ENCODE data around the gene TTLL11. TPM values are rescaled to one million over a fixed set of nuclear protein-coding genes. Genes with fewer than 3 reads are reported as not detected.

The TTLL11 gene
- total RNA-seq, 1 donor, result 6.2 TPM

DNA sequence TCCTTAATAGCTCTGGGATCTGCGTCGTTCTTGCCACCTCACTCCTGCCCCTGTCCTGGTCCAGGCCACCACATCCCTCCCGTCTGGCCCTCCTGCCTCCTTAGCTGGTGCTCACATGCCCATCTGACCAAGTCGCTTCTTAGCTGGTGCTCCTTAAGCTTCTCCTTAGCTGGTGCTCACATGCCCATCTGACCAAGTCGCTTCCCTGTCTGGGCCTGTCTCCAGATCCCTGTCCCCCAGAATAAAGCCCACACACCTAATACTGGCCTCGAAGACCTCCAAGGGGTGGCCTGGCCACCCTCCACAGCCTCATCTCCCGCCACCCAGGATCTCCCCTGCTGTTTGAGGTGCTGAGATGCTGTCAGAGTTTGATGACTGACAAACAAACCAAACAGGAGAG is 31.4 kb upstream of the TTLL11 start:
- Histone ChIP-seq H3K4me2 (ENCODE audit: insufficient read depth, low read length) (no peak overlapping the region), H3K27ac (ENCODE audit: low read depth, low read length) (no peak overlapping the region)

DNA sequence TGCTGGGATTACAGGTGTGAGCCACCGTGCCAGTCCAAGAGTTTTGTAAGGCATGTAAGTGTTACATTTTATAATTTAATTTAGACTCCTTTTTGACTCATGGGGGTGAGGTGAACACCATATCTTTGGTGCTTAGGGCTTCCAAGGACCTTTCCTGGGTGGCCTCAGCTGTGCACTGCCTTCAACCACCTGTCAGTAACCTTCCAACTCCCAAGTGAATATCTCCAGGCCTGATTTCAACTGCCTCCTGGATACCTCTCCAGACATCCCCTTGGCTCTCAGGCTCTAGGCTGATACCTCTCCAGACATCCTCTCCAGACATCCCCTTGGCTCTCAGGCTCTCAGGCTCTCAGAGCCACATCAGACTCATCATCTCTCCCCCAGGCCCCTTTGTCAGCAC is 30.9 kb upstream of the TTLL11 start:
- Histone ChIP-seq H3K4me3 (ENCODE audit: insufficient read depth, low read length) (no peak overlapping the region), H4K20me1 (ENCODE audit: insufficient read depth, low read length) (no peaks in the 10 kb centered on the region), H3K27ac (ENCODE audit: low read depth, low read length) (no peak overlapping the region), H2AFZ (ENCODE audit: low read length) (no peak overlapping the region), H3K4me1 (ENCODE audit: insufficient read depth, low read length) (peaks cover 13% of the 10 kb centered on the region), H3K9me3 (ENCODE audit: low read depth, low read length) (no peaks in the 10 kb centered on the region), H3K79me2 (ENCODE audit: insufficient read depth, low read length) (no peaks in the 10 kb centered on the region), H3K4me2 (ENCODE audit: insufficient read depth, low read length) (no peak overlapping the region), H3K36me3 (ENCODE audit: insufficient read depth, low read length) (no peaks in the 10 kb centered on the region), H3K27me3 (ENCODE audit: insufficient read depth, low read length) (no peaks in the 10 kb centered on the region)
- TF ChIP-seq, protein P1, sequence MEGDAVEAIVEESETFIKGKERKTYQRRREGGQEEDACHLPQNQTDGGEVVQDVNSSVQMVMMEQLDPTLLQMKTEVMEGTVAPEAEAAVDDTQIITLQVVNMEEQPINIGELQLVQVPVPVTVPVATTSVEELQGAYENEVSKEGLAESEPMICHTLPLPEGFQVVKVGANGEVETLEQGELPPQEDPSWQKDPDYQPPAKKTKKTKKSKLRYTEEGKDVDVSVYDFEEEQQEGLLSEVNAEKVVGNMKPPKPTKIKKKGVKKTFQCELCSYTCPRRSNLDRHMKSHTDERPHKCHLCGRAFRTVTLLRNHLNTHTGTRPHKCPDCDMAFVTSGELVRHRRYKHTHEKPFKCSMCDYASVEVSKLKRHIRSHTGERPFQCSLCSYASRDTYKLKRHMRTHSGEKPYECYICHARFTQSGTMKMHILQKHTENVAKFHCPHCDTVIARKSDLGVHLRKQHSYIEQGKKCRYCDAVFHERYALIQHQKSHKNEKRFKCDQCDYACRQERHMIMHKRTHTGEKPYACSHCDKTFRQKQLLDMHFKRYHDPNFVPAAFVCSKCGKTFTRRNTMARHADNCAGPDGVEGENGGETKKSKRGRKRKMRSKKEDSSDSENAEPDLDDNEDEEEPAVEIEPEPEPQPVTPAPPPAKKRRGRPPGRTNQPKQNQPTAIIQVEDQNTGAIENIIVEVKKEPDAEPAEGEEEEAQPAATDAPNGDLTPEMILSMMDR (IDR thresholded peaks at IDR 0.05; ENCODE audit: extremely low read depth, low read depth, low read length), result no peak
- DNase-seq (ENCODE audit: insufficient read length, low spot score, missing footprints), result peak; percentile 65

More for the DNA sequence above, 31.4 kb upstream of the TTLL11 start:
- H3K4me1 ChIP-seq (ENCODE audit: insufficient read depth, low read length), result peaks cover 13% of the 10 kb centered on the region
- DNase-seq (ENCODE audit: insufficient read length, low spot score, missing footprints), result no peak
- H4K20me1 ChIP-seq (ENCODE audit: insufficient read depth, low read length), result no peaks in the 10 kb centered on the region
- TF ChIP-seq, protein P1 (IDR thresholded peaks at IDR 0.05; ENCODE audit: extremely low read depth, low read depth, low read length), result no peak
- H3K4me3 ChIP-seq (ENCODE audit: insufficient read depth, low read length), result no peak overlapping the region
- no peaks in the 10 kb centered on the region for H3K27me3 ChIP-seq (ENCODE audit: insufficient read depth, low read length)
- no peaks in the 10 kb centered on the region for H3K79me2 ChIP-seq (ENCODE audit: insufficient read depth, low read length)
- H3K36me3 ChIP-seq (ENCODE audit: insufficient read depth, low read length), result no peaks in the 10 kb centered on the region
- no peak overlapping the region for H2AFZ ChIP-seq (ENCODE audit: low read length)
- H3K9me3 ChIP-seq (ENCODE audit: low read depth, low read length), result no peaks in the 10 kb centered on the region

DNA sequence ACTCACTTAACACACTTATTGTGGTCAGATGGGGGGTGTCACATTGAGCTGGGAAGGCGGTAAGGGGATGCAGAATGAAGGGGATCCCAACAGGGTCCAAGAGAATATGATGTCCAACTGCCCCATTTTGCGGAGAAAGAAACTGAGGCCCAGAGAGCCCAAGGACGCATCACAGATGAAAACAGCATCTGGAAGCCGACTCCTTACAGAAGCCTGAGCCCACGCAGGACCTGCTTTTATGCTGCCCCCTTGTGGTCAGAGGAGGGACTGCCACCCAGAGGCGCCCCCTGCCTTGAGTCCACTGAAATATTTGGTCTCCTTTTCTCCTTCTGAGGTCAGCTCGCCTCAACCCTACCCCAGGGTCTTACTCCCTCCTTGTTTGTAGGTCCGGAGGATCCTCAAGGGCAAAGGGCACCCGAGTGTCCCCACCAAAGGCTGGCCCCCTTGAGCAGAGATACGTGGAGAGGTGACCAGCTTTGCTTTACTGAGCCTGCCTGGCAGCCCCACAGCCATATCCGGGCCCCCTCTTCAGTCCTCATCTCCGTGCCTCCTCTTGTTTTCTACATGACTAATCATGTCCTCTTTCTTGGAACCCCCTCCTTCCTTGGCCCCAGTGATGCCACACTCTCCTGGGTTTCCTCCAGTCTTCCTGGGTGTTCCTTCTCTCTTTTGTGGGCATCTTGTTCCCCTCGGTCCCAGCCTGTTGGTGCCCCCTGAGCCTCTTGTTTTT is 30.0 kb upstream of the TTLL11 start:
- Histone ChIP-seq H3K79me2 (ENCODE audit: insufficient read depth, low read length) (no peaks in the 10 kb centered on the region), H3K4me3 (ENCODE audit: insufficient read depth, low read length) (no peak overlapping the region), H3K9me3 (ENCODE audit: low read depth, low read length) (no peaks in the 10 kb centered on the region), H3K27me3 (ENCODE audit: insufficient read depth, low read length) (no peaks in the 10 kb centered on the region), H3K36me3 (ENCODE audit: insufficient read depth, low read length) (no peaks in the 10 kb centered on the region), H2AFZ (ENCODE audit: low read length) (no peak overlapping the region), H3K4me2 (ENCODE audit: insufficient read depth, low read length) (no peak overlapping the region), H4K20me1 (ENCODE audit: insufficient read depth, low read length) (no peaks in the 10 kb centered on the region), H3K4me1 (ENCODE audit: insufficient read depth, low read length) (peaks cover 13% of the 10 kb centered on the region), H3K27ac (ENCODE audit: low read depth, low read length) (no peak overlapping the region)
- TF ChIP-seq, protein P1 (IDR thresholded peaks at IDR 0.05; ENCODE audit: extremely low read depth, low read depth, low read length), result peak; percentile 100
- DNase-seq (ENCODE audit: insufficient read length, low spot score, missing footprints), result peak; percentile 98

DNA sequence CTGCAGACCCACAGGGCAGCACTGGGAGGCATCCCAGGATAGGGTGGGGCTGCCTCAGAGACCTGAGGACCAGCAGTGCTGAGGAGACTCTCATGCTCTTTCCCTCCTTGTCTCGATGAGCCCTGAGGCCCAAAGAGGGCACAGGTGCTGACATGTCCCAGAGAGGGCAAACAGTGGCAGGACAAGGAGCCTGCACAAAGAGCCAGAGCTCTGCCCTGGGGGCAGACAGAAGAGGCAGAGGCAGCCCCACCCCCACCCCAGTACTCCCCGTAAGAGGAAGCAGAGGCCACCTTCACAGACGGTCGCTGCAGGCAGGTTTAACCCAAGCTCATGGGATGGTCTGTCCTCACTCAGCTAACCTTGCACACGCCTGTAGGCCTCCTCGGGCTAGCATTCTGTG is 29.4 kb upstream of the TTLL11 start:
- H3K79me2 ChIP-seq (ENCODE audit: insufficient read depth, low read length), result no peaks in the 10 kb centered on the region
- no peak overlapping the region for H3K4me2 ChIP-seq (ENCODE audit: insufficient read depth, low read length)
- H2AFZ ChIP-seq (ENCODE audit: low read length), result no peak overlapping the region
- peak; percentile 74 for DNase-seq (ENCODE audit: insufficient read length, low spot score, missing footprints)
- peaks cover 13% of the 10 kb centered on the region for H3K4me1 ChIP-seq (ENCODE audit: insufficient read depth, low read length)
- H3K27ac ChIP-seq (ENCODE audit: low read depth, low read length), result no peak overlapping the region
- TF ChIP-seq, protein P1 (IDR thresholded peaks at IDR 0.05; ENCODE audit: extremely low read depth, low read depth, low read length), result no peak
- H3K9me3 ChIP-seq (ENCODE audit: low read depth, low read length), result no peaks in the 10 kb centered on the region
- H3K4me3 ChIP-seq (ENCODE audit: insufficient read depth, low read length), result no peak overlapping the region
- H3K27me3 ChIP-seq (ENCODE audit: insufficient read depth, low read length), result no peaks in the 10 kb centered on the region
- H4K20me1 ChIP-seq (ENCODE audit: insufficient read depth, low read length), result no peaks in the 10 kb centered on the region
- no peaks in the 10 kb centered on the region for H3K36me3 ChIP-seq (ENCODE audit: insufficient read depth, low read length)
